ENCODE data around the gene ACOT2. TPM values are rescaled to one million over a fixed set of nuclear protein-coding genes. Genes with fewer than 3 reads are reported as not detected.

The ACOT2 gene
- total and polyA plus RNA-seq, 3 donors from 2014 or later, result 26.0 to 74.6 (median 34.8) TPM

DNA sequence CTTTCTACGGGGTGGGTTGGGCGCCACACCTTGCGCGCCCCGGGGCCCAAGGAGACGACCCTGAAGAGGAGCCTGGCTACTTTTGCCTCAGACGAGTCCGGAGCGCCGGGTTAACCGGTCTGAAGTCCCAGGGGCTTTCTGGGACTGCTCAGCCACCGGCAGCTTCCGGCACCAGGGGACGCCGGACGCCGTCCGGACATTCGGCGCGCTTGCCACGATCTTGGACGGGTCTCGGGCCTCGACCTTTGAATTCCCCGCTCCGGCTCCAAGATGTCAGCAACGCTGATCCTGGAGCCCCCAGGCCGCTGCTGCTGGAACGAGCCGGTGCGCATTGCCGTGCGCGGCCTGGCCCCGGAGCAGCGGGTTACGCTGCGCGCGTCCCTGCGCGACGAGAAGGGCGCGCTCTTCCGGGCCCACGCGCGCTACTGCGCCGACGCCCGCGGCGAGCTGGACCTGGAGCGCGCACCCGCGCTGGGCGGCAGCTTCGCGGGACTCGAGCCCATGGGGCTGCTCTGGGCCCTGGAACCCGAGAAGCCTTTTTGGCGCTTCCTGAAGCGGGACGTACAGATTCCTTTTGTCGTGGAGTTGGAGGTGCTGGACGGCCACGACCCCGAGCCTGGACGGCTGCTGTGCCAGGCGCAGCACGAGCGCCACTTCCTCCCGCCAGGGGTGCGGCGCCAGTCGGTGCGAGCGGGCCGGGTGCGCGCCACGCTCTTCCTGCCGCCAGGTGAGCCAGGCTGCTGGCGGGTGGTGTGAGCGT is 22.9 kb downstream of the ACOT2 start, which contains the start of gene ACOT4:
Gene ACOT4 (plus strand): TSS at position 184 of the 760 bp plus-strand sequence. CDS start 87 bp downstream, at position 271.
- TF ChIP-seq, protein P1, sequence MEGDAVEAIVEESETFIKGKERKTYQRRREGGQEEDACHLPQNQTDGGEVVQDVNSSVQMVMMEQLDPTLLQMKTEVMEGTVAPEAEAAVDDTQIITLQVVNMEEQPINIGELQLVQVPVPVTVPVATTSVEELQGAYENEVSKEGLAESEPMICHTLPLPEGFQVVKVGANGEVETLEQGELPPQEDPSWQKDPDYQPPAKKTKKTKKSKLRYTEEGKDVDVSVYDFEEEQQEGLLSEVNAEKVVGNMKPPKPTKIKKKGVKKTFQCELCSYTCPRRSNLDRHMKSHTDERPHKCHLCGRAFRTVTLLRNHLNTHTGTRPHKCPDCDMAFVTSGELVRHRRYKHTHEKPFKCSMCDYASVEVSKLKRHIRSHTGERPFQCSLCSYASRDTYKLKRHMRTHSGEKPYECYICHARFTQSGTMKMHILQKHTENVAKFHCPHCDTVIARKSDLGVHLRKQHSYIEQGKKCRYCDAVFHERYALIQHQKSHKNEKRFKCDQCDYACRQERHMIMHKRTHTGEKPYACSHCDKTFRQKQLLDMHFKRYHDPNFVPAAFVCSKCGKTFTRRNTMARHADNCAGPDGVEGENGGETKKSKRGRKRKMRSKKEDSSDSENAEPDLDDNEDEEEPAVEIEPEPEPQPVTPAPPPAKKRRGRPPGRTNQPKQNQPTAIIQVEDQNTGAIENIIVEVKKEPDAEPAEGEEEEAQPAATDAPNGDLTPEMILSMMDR (IDR thresholded peaks at IDR 0.05), result no peak

DNA sequence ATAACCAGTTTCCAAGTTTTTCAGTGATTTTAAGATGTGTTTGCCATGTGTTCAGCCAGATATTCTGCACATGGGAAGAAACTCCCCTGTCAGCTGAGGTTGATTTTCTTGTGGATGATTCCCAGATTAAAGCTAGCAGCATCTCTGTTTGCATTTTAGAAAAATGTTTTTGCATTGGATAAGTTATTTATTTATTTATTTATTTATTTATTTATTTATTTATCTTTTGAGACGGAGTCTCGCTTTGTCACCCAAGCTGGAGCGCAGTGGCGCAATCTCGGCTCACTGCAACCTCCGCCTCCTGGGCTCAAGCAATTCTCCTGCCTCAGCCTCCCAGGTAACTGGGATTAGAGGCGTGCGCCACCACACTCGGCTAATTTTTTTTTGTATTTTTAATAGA is 25.5 kb downstream of the ACOT2 start:
- Histone ChIP-seq H3K9me3 (no peaks in the 10 kb centered on the region), H3K4me3 (no peak overlapping the region), H3K36me3 (ENCODE audit: low read depth, missing control alignments) (no peaks in the 10 kb centered on the region), H3K27ac (no peak overlapping the region), H3K27me3 (no peaks in the 10 kb centered on the region), H3K4me1 (no peaks in the 10 kb centered on the region)
- no peak for TF ChIP-seq POLR2A (IDR thresholded peaks at IDR 0.05)
- TF ChIP-seq, protein P1 (IDR thresholded peaks at IDR 0.05), result no peak
- intact Hi-C loops (cut with DNase I; ENCODE audit: low total_unique reads), result no loop called here
- 91 to 92% methylated on average over 9 of the region's 9 CpGs for WGBS, 2 donors
- no peak for DNase-seq

More for the DNA sequence above, 22.9 kb downstream of the ACOT2 start, which contains the start of gene ACOT4:
- Histone ChIP-seq H3K4me1 (no peaks in the 10 kb centered on the region), H3K4me3 (peak within 1 kb of the TSS; percentile 62 to 68), H3K36me3 (ENCODE audit: low read depth, missing control alignments) (no peaks in the 10 kb centered on the region), H3K27ac (peak within 1 kb of the TSS; percentile 41 to 59), H3K9me3 (no peaks in the 10 kb centered on the region), H3K27me3 (no peaks in the 10 kb centered on the region)
- 3 to 6% methylated on average over 24 to 33 of the region's 89 CpGs for WGBS, 2 donors
- peak; percentile 55 for DNase-seq
- intact Hi-C loops (cut with DNase I; ENCODE audit: low total_unique reads), result no loop called here

DNA sequence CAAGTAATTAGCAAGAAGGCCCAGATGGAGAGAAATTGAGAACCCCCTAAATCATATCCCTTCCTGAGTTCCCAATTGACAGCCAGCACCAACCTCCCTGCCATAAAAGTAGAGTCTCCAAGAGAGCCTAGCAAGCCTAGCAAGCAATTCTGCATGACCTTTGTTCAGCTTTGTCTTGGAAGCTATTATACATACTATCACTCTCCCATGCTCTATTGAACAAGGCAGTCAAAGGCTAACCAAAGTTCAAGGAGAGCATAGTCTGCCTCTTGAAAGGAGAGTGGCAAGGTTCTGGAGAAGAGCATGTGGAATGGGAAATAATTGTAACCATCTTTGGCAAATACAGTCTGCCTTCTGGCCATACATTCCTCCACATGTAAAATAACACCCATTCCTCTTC is 30.5 kb downstream of the ACOT2 start:
- intact Hi-C loops (cut with DNase I; ENCODE audit: low total_unique reads), result no loop called here
- no peak for TF ChIP-seq POLR2A (IDR thresholded peaks at IDR 0.05)
- TF ChIP-seq, protein P1 (IDR thresholded peaks at IDR 0.05), result no peak
- no peak overlapping the region for H3K27ac ChIP-seq
- no peak overlapping the region for H3K4me3 ChIP-seq
- H3K4me1 ChIP-seq, result no peaks in the 10 kb centered on the region
- no peaks in the 10 kb centered on the region for H3K9me3 ChIP-seq
- H3K36me3 ChIP-seq (ENCODE audit: low read depth, missing control alignments), result no peaks in the 10 kb centered on the region
- H3K27me3 ChIP-seq, result no peaks in the 10 kb centered on the region
- no peak for DNase-seq

DNA sequence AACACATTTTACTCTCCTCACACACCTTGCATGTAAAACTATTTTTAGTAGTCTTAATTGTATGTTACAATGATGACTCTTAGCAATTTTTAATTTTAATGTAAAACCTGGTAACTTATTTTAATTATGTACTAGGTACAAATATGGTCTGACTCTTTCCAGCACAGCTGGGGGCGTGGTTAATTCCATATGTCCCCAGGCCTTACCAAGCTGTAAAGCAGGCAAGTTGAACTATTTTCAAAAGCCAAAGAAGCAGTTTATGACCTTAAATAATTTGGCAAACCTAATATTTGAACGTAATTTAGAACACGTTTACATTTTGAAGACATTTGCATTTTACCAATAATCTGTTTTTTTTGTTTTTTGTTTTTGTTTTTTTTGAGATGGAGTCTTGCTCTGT is 34.0 kb downstream of the ACOT2 start:
- DNase-seq, result no peak
- Histone ChIP-seq H3K9me3 (no peaks in the 10 kb centered on the region), H3K27ac (no peak overlapping the region), H3K4me3 (no peak overlapping the region), H3K27me3 (no peaks in the 10 kb centered on the region), H3K36me3 (ENCODE audit: low read depth, missing control alignments) (no peaks in the 10 kb centered on the region), H3K4me1 (no peaks in the 10 kb centered on the region)
- TF ChIP-seq, protein P1 (IDR thresholded peaks at IDR 0.05), result no peak
- TF ChIP-seq POLR2A (IDR thresholded peaks at IDR 0.05), result no peak
- 77 to 92% methylated on average over 3 of the region's 3 CpGs for WGBS, 2 donors
- intact Hi-C loops (cut with DNase I; ENCODE audit: low total_unique reads), result no loop called here

DNA sequence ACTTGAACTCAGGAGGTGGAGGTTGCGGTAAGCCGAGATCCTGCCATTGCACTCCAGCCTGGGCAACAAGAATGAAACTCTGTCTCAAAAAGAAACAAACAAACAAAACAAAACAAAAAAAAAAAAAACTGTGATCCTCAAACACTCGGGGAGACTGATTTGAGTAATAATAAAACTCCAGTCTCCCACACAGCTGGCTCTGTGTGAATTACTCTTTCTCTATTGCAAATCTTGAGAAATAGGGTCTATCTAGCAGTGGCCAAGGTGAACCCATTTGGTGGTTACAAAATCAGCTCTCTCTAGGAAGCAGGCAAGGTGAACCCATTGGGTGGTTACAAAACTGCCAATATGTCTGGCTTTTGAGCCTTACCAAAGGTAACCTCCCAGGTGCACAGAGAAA is 37.3 kb downstream of the ACOT2 start:
- H3K4me3 ChIP-seq, result no peak overlapping the region
- 88 to 96% methylated on average over 3 of the region's 3 CpGs for WGBS, 2 donors
- intact Hi-C loops (cut with DNase I; ENCODE audit: low total_unique reads), result no loop called here
- peaks cover 7% of the 10 kb centered on the region for H3K4me1 ChIP-seq
- DNase-seq, result no peak
- H3K36me3 ChIP-seq (ENCODE audit: low read depth, missing control alignments), result no peaks in the 10 kb centered on the region
- no peak overlapping the region for H3K27ac ChIP-seq
- H3K27me3 ChIP-seq, result no peaks in the 10 kb centered on the region
- H3K9me3 ChIP-seq, result no peaks in the 10 kb centered on the region
- no peak for TF ChIP-seq POLR2A (IDR thresholded peaks at IDR 0.05)
- TF ChIP-seq, protein P1 (IDR thresholded peaks at IDR 0.05), result no peak

Data from testis (tissue), 3 donors.